ENCODE data around the gene LMTK3.

GRCh38 chr19:48446579-48446978 is 65.1 kb downstream of the LMTK3 start:
- TF ChIP-seq CTCF (CRISPR knock-in tag; IDR thresholded peaks at IDR 0.05), result no peak; the same call in 1 of the 2 replicates
- no peak for TF ChIP-seq ZBTB33 (CRISPR knock-in tag; IDR thresholded peaks at IDR 0.05)
- no peak for TF ChIP-seq CEBPB (IDR thresholded peaks at IDR 0.05; ENCODE audit: borderline replicate concordance, low read depth, low read length)
- no peak for TF ChIP-seq ZEB1 (IDR thresholded peaks at IDR 0.05; ENCODE audit: insufficient replicate concordance, low read depth)
- TF ChIP-seq, protein P1, sequence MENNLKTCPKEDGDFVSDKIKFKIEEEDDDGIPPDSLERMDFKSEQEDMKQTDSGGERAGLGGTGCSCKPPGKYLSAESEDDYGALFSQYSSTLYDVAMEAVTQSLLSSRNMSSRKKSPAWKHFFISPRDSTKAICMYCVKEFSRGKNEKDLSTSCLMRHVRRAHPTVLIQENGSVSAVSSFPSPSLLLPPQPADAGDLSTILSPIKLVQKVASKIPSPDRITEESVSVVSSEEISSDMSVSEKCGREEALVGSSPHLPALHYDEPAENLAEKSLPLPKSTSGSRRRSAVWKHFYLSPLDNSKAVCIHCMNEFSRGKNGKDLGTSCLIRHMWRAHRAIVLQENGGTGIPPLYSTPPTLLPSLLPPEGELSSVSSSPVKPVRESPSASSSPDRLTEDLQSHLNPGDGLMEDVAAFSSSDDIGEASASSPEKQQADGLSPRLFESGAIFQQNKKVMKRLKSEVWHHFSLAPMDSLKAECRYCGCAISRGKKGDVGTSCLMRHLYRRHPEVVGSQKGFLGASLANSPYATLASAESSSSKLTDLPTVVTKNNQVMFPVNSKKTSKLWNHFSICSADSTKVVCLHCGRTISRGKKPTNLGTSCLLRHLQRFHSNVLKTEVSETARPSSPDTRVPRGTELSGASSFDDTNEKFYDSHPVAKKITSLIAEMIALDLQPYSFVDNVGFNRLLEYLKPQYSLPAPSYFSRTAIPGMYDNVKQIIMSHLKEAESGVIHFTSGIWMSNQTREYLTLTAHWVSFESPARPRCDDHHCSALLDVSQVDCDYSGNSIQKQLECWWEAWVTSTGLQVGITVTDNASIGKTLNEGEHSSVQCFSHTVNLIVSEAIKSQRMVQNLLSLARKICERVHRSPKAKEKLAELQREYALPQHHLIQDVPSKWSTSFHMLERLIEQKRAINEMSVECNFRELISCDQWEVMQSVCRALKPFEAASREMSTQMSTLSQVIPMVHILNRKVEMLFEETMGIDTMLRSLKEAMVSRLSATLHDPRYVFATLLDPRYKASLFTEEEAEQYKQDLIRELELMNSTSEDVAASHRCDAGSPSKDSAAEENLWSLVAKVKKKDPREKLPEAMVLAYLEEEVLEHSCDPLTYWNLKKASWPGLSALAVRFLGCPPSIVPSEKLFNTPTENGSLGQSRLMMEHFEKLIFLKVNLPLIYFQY (CRISPR knock-in tag; IDR thresholded peaks at IDR 0.05; ENCODE audit: borderline replicate concordance), result no peak
- no peak for TF ChIP-seq ZNF780A (CRISPR knock-in tag; IDR thresholded peaks at IDR 0.05)

All from HepG2 (cell line).